Endothelial cell of umbilical vein (primary cell): ENCODE data around the gene LMTK3. TPM values are rescaled to one million over a fixed set of nuclear protein-coding genes. Genes with fewer than 3 reads are reported as not detected.

ENCODE experiments used
- BruUV-seq: library from RNA; stranded (reverse); fragments of 400-500 nt; replicated peaks from 2 replicates; lab custom pipeline; 2021; lab: Mats Ljungman, UMichigan
- CTCF ChIA-PET: fragments of 300-600, 350-600 bp; sonication (Branson Sonifier 250); formaldehyde crosslinking; loops from one replicate; lab custom pipeline; 2021; ENCODE audit warnings: antibody characterized with exemption, inconsistent platforms; lab: Charles Lee
- POLR2A ChIA-PET: fragments of 300-600, 350-600 bp; sonication (Branson Sonifier 250); formaldehyde crosslinking; loops from one replicate; lab custom pipeline; 2021; ENCODE audit warnings: antibody characterized with exemption, inconsistent platforms; lab: Charles Lee
- DNase-seq: peaks from one replicate; pipeline ENCODE4 v3.0.0-alpha.2; 2011; ENCODE audit warnings: low read depth, low spot score
- FAIRE-seq: peaks from 2 replicates; lab custom pipeline; 2011; peaks lifted over from hg19 to GRCh38; lab: Jason Lieb, UNC
- H2AFZ ChIP-seq: 2 replicates; pipeline ENCODE4 v1.6.0; 2012; ENCODE audit warnings: low read depth, low read length, control low read depth, inconsistent platforms
- H3K27ac ChIP-seq: 2 replicates; pipeline ENCODE4 v1.5.1; 2011; ENCODE audit warnings: low read depth, mild to moderate bottlenecking, control low read depth, low read length, moderate library complexity; ENCODE audit not compliant: insufficient read depth
- H3K27me3 ChIP-seq, 2 experiments: 2 replicates each; pipeline versions ENCODE4 v1.6.0 to v1.6.1; 2011; ENCODE audit warnings: low read length in 2 of 2, mixed read lengths in 1 of 2; ENCODE audit not compliant: control insufficient read depth in 2 of 2, insufficient read depth in 2 of 2
- H3K36me3 ChIP-seq, 2 experiments: 2 replicates in 1 of 2; 3 replicates in 1 of 2; pipeline ENCODE4 v1.5.1; 2011; ENCODE audit warnings: low read length in 2 of 2, mild to moderate bottlenecking in 1 of 2, moderate library complexity in 1 of 2; ENCODE audit not compliant: control insufficient read depth in 2 of 2, insufficient read depth in 2 of 2; ENCODE audit errors: extremely low read depth in 1 of 2
- H3K4me1 ChIP-seq: 3 replicates; pipeline ENCODE4 v1.5.1; 2011; ENCODE audit warnings: mild to moderate bottlenecking, low read length; ENCODE audit not compliant: control insufficient read depth, insufficient read depth; ENCODE audit errors: extremely low read depth
- H3K4me2 ChIP-seq: 2 replicates; pipeline ENCODE4 v1.6.1; 2011; ENCODE audit warnings: low read length, control low read depth, mixed read lengths; ENCODE audit not compliant: insufficient read depth
- H3K4me3 ChIP-seq, 3 experiments: fragments of 200-600 bp in 1 of 3; sonication (generic), shearing (Covaris generic) in 1 of 3; replicated peaks in 1 of 3; 2 replicates each; pipeline ENCODE4 v1.5.1; 2011 to 2016; ENCODE audit warnings: control low read depth in 3 of 3, low read length in 3 of 3, mild to moderate bottlenecking in 2 of 3, inconsistent platforms in 1 of 3, low read depth in 1 of 3, moderate library complexity in 1 of 3; ENCODE audit not compliant: insufficient read depth in 1 of 3
- H3K79me2 ChIP-seq: 2 replicates; pipeline ENCODE4 v1.6.0; 2012; ENCODE audit warnings: low read length, inconsistent platforms; ENCODE audit not compliant: control insufficient read depth, insufficient read depth
- H3K9ac ChIP-seq: replicated peaks from 2 replicates; pipeline ENCODE3; 2011; ENCODE audit warnings: low read length, control low read depth; ENCODE audit not compliant: insufficient read depth; ENCODE audit errors: extremely low read depth
- H3K9me1 ChIP-seq: replicated peaks from 3 replicates; pipeline ENCODE4 v1.6.0; 2011; ENCODE audit warnings: mild to moderate bottlenecking, low read length; ENCODE audit not compliant: control insufficient read depth, insufficient read depth; ENCODE audit errors: extremely low read depth
- H3K9me3 ChIP-seq: replicated peaks from 2 replicates; pipeline ENCODE4 v1.5.1; 2012; ENCODE audit warnings: low read length, inconsistent platforms; ENCODE audit not compliant: control insufficient read depth, insufficient read depth
- H4K20me1 ChIP-seq: replicated peaks from 2 replicates; pipeline ENCODE3; 2011; ENCODE audit warnings: mild to moderate bottlenecking, low read length; ENCODE audit not compliant: control insufficient read depth, insufficient read depth; ENCODE audit errors: extremely low read depth
- EZH2 ChIP-seq: IDR thresholded peaks from 2 replicates; pipeline ENCODE4 v1.6.1; 2012; ENCODE audit warnings: borderline replicate concordance, low read depth, mild to moderate bottlenecking, moderate library complexity, low read length, inconsistent platforms; ENCODE audit not compliant: severe bottlenecking
- FOS ChIP-seq: IDR thresholded peaks from 2 replicates; pipeline ENCODE4 v1.6.1; 2011; ENCODE audit warnings: mild to moderate bottlenecking, low read length, moderate library complexity, borderline replicate concordance; ENCODE audit not compliant: insufficient read depth
- GATA2 ChIP-seq: IDR thresholded peaks from 2 replicates; pipeline ENCODE4 v1.7.0; 2011; ENCODE audit warnings: low read depth, mild to moderate bottlenecking, moderate library complexity, mixed read lengths, low read length; ENCODE audit not compliant: insufficient read length, insufficient read depth
- JUN ChIP-seq: IDR thresholded peaks from 2 replicates; pipeline ENCODE4 v1.6.1; 2011; ENCODE audit warnings: borderline replicate concordance, low read depth; ENCODE audit not compliant: insufficient read length, insufficient read depth
- MYC ChIP-seq: IDR thresholded peaks from one replicate; pipeline ENCODE4 v1.6.1; 2011; ENCODE audit warnings: mild to moderate bottlenecking, low read depth, low read length
- POLR2A ChIP-seq: IDR thresholded peaks from 2 replicates; pipeline ENCODE4 v1.6.1; 2012; ENCODE audit warnings: low read depth, mild to moderate bottlenecking, control low read depth, low read length
- POLR2AphosphoS5 ChIP-seq: IDR thresholded peaks from 2 replicates; pipeline ENCODE4 v1.6.1; 2012; ENCODE audit warnings: low read depth, mild to moderate bottlenecking, control low read depth, low read length, moderate library complexity; ENCODE audit not compliant: insufficient read depth
- dilution Hi-C: fragments of 300-500 bp; cut with MboI; formaldehyde crosslinking; loops from one replicate; pipeline ENCODE4 v1.15.0; 2019; ENCODE audit warnings: low sequenced_read_pairs; ENCODE audit not compliant: extremely low pct_ligation_motif_present
- intact Hi-C: fragments of 100-400 bp; cut with micrococcal nuclease; formaldehyde crosslinking; loops from one replicate; pipeline ENCODE4 v1.10.0; 2022
- polyA plus RNA-seq, 4 experiments: library from polyadenylated mRNA; depleted of rRNA in 3 of 4; stranded (reverse) in 3 of 4; unstranded in 1 of 4; fragments of >200 nt; gene quantifications; 2 replicates each; pipeline versions ENCODE4 v1.2.1 to v1.2.3, GENCODE V29; 2011 to 2012; ENCODE audit warnings: missing spikeins in 1 of 4
- total RNA-seq: library from RNA; stranded (reverse); gene quantifications from 2 replicates; pipeline ENCODE4 v1.2.3, GENCODE V29; 2021
- TF ChIP-seq, protein P1 (sequence below): IDR thresholded peaks from 2 replicates; pipeline ENCODE4 v1.6.1; 2011; ENCODE audit not compliant: insufficient read depth, insufficient read length
- TF ChIP-seq, protein P2 (sequence below), 2 donors: IDR thresholded peaks; 1 replicate in 1 of 2; 2 replicates in 1 of 2; pipeline ENCODE4 v1.5.1; 2011; ENCODE audit warnings: low read length in 2 of 2, mild to moderate bottlenecking in 2 of 2, moderate library complexity in 2 of 2, control low read depth in 1 of 2, inconsistent platforms in 1 of 2, low read depth in 1 of 2; ENCODE audit not compliant: insufficient read depth in 1 of 2; ENCODE audit errors: extremely low read depth in 1 of 2

The LMTK3 gene
- total and polyA plus RNA-seq, 2 donors (not counting 3 experiments of a cell fraction or from before 2014, with no cell fraction given) = 0.11 to 0.14 TPM

DNA sequence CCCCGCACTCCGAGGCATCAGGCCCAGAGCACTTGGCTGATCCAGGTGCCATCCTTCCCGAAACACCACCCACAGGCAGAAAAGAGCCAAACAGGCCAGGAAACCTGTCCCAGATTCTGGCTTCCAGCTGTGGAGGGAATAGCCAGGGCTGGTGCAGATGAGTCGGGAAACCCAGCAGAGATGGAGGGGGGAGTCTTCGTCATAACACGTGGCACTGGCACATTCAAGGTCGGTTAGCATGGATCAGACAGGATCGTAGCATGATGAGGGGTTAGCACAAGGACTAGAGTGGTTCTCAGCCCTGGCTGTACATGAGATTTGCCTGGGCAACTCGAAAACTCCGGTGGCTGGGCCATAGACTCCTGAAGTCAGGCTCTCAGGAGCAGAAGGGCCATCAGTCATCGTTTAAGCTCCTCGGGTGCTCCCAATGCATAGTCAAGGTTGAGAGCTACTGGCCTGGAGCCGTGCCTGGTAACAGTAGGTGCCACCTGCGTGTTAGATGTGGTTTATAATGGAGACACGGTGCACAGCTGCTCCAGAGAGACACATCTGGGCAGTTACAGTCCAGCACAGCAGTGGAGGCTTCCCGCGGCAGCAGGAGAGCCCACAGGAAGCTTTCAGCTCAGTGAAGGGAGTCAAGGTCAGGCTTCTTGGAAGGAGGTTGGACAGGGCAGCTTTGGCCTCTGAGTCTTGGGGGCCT, 36.1 kb downstream of the LMTK3 start:
- CTCF ChIA-PET = interaction anchor here (1.1 to 1.3 kb wide), 2 partner anchors 109 to 113 kb away, joined by 3 to 5 read pairs; no protein-coding TSS in a partner anchor
- intact Hi-C loops (no loop called here), dilution Hi-C loops (no loop called here)
- Histone ChIP-seq H3K9me3 (no peaks in the 10 kb centered on the region), H3K27me3 (no peaks in the 10 kb centered on the region), H3K9ac (no peak overlapping the region), H3K27ac (no peak overlapping the region), H3K36me3 (peaks cover 25 to 72% of the 10 kb centered on the region in 2 experiments), H3K4me1 (peaks cover 11% of the 10 kb centered on the region), H3K4me3 (no peak overlapping the region), H4K20me1 (no peaks in the 10 kb centered on the region), H2AFZ (no peak overlapping the region), H3K79me2 (peaks cover 13% of the 10 kb centered on the region), H3K4me2 (no peak overlapping the region), H3K9me1 (no peaks in the 10 kb centered on the region)
- POLR2A ChIA-PET = interaction anchor here (1.3 kb wide), 1 partner anchor 17 kb away, joined by 4 read pairs; no protein-coding TSS in a partner anchor
- TF ChIP-seq EZH2 (no peak), GATA2 (no peak), MYC (no peak), FOS (no peak), POLR2A (no peak), POLR2AphosphoS5 (no peak), JUN (no peak)
- TF ChIP-seq, protein P1, sequence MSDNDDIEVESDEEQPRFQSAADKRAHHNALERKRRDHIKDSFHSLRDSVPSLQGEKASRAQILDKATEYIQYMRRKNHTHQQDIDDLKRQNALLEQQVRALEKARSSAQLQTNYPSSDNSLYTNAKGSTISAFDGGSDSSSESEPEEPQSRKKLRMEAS = no peak
- TF ChIP-seq, protein P2, sequence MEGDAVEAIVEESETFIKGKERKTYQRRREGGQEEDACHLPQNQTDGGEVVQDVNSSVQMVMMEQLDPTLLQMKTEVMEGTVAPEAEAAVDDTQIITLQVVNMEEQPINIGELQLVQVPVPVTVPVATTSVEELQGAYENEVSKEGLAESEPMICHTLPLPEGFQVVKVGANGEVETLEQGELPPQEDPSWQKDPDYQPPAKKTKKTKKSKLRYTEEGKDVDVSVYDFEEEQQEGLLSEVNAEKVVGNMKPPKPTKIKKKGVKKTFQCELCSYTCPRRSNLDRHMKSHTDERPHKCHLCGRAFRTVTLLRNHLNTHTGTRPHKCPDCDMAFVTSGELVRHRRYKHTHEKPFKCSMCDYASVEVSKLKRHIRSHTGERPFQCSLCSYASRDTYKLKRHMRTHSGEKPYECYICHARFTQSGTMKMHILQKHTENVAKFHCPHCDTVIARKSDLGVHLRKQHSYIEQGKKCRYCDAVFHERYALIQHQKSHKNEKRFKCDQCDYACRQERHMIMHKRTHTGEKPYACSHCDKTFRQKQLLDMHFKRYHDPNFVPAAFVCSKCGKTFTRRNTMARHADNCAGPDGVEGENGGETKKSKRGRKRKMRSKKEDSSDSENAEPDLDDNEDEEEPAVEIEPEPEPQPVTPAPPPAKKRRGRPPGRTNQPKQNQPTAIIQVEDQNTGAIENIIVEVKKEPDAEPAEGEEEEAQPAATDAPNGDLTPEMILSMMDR (IDR thresholded peaks at IDR 0.05; ENCODE audit: extremely low read depth in 1 of 2, insufficient read depth in 1 of 2, low read depth in 1 of 2, low read length in 2 of 2) = no peak
- DNase-seq (no peak), FAIRE-seq (no peak)
- no TSS peak for BruUV-seq
